NT2/D1 (cell line): ENCODE measurements around the gene ETS1.
"Not testable (repeated sequence)": the region's sequence is repeated elsewhere in the genome, so short reads cannot be mapped to it uniquely, and the experiment has no call there.

ENCODE experiments used
- SUZ12 ChIP-seq: IDR thresholded peaks from 2 replicates; pipeline ENCODE4 v1.6.1; 2011; ENCODE audit not compliant: insufficient read length, insufficient read depth; ENCODE audit errors: extremely low read depth
- YY1 ChIP-seq: IDR thresholded peaks from 2 replicates; pipeline ENCODE4 v1.6.1; 2011; ENCODE audit not compliant: insufficient read length, insufficient read depth
- ZNF274 ChIP-seq: IDR thresholded peaks from 2 replicates; pipeline ENCODE4 v1.6.1; 2011; ENCODE audit warnings: mild to moderate bottlenecking, low read depth, low read length

DNA sequence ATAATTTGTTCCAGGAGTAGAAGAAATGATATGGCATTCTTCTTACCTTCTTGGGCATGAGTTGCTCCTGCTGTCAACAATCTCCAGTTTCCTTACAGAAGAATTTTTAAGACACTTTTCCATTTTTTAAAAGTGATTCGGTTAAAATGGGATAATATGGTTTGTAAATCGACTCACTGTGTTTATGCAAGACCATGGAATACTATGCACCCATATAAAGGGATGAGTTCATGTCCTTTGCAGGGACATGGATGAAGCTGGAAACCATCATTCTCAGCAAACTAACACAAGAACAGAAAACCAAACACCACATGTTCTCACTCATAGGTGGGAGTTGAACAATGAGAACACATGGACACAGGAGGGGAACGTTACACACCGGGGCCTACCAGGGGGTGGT, 136.9 kb downstream of the ETS1 start:
- TF ChIP-seq SUZ12, YY1, ZNF274: not testable (repeated sequence)
